Transverse colon (tissue), 4 donors: ENCODE results near the gene SPATA45. TPM values are rescaled to one million over a fixed set of nuclear protein-coding genes. Genes with fewer than 3 reads are reported as not detected.
A peak's percentile ranks its signal among the peaks of the same experiment; 100 is the strongest.

Experiments
- DNase-seq: peaks from one replicate; pipeline ENCODE4 v3.0.0-alpha.2; 2019
- H3K27ac ChIP-seq, 4 donors: fragments of 200-600 bp; sonication (generic); 2 replicates each; pipeline ENCODE4 v1.5.1; 2016 to 2018; ENCODE audit warnings: inconsistent platforms in 4 of 4
- H3K27me3 ChIP-seq: fragments of 200-600 bp; sonication (generic); 2 replicates; pipeline ENCODE4 v1.5.1; 2017; ENCODE audit warnings: inconsistent platforms
- H3K36me3 ChIP-seq, 4 donors: fragments of 200-600 bp; sonication (generic); 2 replicates each; pipeline ENCODE4 v1.5.1; 2017 to 2019; ENCODE audit warnings: inconsistent platforms in 4 of 4
- H3K4me1 ChIP-seq, 4 donors: fragments of 200-600 bp; sonication (generic); 2 replicates each; pipeline ENCODE4 v1.5.1; 2017 to 2020; ENCODE audit warnings: inconsistent platforms in 4 of 4
- H3K4me3 ChIP-seq, 4 donors: fragments of 200-600 bp; sonication (generic); 1 replicate in 1 of 4; 2 replicates in 3 of 4; pipeline versions ENCODE4 v1.5.1 to v1.6.1; 2017 to 2019; ENCODE audit warnings: inconsistent platforms in 4 of 4
- H3K9me3 ChIP-seq, 2 donors: fragments of 200-600 bp; sonication (generic); 2 replicates each; pipeline ENCODE4 v1.5.1; 2017 to 2019; ENCODE audit warnings: inconsistent platforms in 2 of 2
- EP300 ChIP-seq: sonication (generic); formaldehyde crosslinking; IDR thresholded peaks from one replicate; pipeline ENCODE4 v1.6.1; 2017; ENCODE audit warnings: antibody characterized with exemption, low read depth
- POLR2A ChIP-seq: fragments of 450-650 bp; IDR thresholded peaks from one replicate; pipeline ENCODE4 v1.6.1; 2016; ENCODE audit warnings: antibody characterized with exemption, mild to moderate bottlenecking, moderate library complexity
- POLR2AphosphoS5 ChIP-seq, 3 donors: sonication (generic); formaldehyde crosslinking; IDR thresholded peaks; one replicate each; pipeline ENCODE4 v1.6.1; 2016; ENCODE audit warnings: antibody characterized with exemption in 3 of 3
- WGBS, 2 donors: methylation state at CpG; one replicate each; pipeline ENCODE4 v1.1.5; 2018; ENCODE audit warnings: low coverage in 1 of 2; 5-methylcytosine and 5-hydroxymethylcytosine counted together
- in situ Hi-C, 4 donors: fragments of 200-750 bp; cut with MboI; loops; one replicate each; pipeline versions ENCODE4 v1.15.0 to v1.15.1; 2017; ENCODE audit warnings: low sequenced_read_pairs in 3 of 4, low pct_ligation_motif_present in 1 of 4, low pct_unique_long_range_greater_than_20kb in 1 of 4
- intact Hi-C: fragments of 100-400 bp; cut with DNase I; formaldehyde crosslinking; loops from one replicate; pipeline ENCODE4 v1.15.1; 2023; ENCODE audit warnings: low total_unique reads
- total RNA-seq, 4 donors: library from RNA; depleted of rRNA; stranded (reverse); fragments of >200 nt; gene quantifications; one replicate each; pipeline ENCODE4 v1.1.0, GENCODE V29; 2016
- TF ChIP-seq, protein P1 (sequence below), 5 experiments: fragments of 200-600 bp in 3 of 5; fragments of 450-650 bp in 2 of 5; sonication (generic) in 3 of 5; IDR thresholded peaks; 1 replicate in 2 of 5; 2 replicates in 3 of 5; pipeline ENCODE4 v1.5.1; 2016 to 2017; ENCODE audit warnings: antibody characterized with exemption in 5 of 5, inconsistent platforms in 3 of 5, mild to moderate bottlenecking in 2 of 5, moderate library complexity in 1 of 5

Gene SPATA45
- total RNA-seq, 4 donors from 2014 or later: not detected

- Histone ChIP-seq H3K27me3 (no peaks in the 10 kb centered on the region), H3K27ac (no peak overlapping the region), H3K9me3 (no peaks in the 10 kb centered on the region), H3K36me3 (no peaks in the 10 kb centered on the region), H3K4me1 (peaks cover 4 to 36% (median 22%) of the 10 kb centered on the region in 4 donors), H3K4me3 (no peak overlapping the region)
- no peak for DNase-seq
- intact Hi-C loops (no loop called here), in situ Hi-C loops (no loop called here)
- TF ChIP-seq, protein P1, sequence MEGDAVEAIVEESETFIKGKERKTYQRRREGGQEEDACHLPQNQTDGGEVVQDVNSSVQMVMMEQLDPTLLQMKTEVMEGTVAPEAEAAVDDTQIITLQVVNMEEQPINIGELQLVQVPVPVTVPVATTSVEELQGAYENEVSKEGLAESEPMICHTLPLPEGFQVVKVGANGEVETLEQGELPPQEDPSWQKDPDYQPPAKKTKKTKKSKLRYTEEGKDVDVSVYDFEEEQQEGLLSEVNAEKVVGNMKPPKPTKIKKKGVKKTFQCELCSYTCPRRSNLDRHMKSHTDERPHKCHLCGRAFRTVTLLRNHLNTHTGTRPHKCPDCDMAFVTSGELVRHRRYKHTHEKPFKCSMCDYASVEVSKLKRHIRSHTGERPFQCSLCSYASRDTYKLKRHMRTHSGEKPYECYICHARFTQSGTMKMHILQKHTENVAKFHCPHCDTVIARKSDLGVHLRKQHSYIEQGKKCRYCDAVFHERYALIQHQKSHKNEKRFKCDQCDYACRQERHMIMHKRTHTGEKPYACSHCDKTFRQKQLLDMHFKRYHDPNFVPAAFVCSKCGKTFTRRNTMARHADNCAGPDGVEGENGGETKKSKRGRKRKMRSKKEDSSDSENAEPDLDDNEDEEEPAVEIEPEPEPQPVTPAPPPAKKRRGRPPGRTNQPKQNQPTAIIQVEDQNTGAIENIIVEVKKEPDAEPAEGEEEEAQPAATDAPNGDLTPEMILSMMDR (IDR thresholded peaks at IDR 0.05): no peak
- TF ChIP-seq EP300: no peak
- TF ChIP-seq POLR2A: no peak
- TF ChIP-seq POLR2AphosphoS5 (IDR thresholded peaks at IDR 0.05): no peak
- 89 to 100% methylated on average over 2 of the region's 2 CpGs for WGBS, 2 donors
Observed at GRCh38 chr1:212862111-212862690, 14.8 kb upstream of the SPATA45 start.

DNA sequence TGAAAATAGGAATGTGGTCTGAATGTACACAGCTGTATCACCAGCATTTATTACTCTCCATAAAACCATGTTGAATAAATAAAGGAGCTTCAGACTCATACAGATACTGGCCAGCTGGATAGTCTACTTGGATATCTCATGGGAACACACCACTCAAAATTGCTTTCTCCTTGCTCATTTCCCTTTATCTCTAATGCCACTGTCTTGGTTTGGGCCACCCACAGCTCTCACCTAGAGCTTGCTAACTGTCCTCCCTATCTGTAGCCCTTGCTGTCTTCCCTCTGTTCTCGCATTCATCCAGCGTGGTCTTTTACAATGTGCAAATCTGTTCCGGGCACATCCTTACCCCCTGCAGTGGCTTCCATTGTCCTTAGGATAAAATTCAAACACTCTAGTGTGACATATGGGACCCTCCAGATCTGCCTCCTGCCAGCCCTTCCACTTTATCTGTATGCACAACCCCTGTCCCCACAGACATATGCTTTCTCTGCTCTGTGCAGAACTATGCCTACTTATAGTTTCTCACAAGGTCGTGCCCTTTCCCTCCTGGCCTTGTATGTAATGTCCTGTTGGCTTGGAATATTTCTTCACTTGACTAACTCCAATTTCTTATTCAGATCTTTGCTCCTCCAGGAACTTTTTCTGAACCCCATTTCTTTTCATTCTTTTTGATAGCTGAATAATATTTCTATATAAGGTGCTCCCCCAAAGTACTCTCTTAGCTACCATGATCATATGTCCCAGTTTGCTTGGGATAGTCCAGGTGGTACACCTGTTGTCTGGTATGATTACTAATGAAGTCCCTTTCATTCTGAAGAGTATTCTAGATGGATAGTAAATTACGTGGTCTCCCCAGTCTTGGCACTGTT lies 13.5 kb upstream of the SPATA45 start:
- no peak overlapping the region for H3K4me3 ChIP-seq
- peak overlapping the region in 1 of 4 donors; percentile 4 for H3K27ac ChIP-seq
- 75 to 82% methylated on average over 5 of the region's 5 CpGs for WGBS, 2 donors
- in situ Hi-C loops (no loop called here), intact Hi-C loops (no loop called here)
- no peaks in the 10 kb centered on the region for H3K36me3 ChIP-seq
- no peaks in the 10 kb centered on the region for H3K9me3 ChIP-seq
- no peak for DNase-seq
- no peak for TF ChIP-seq POLR2AphosphoS5 (IDR thresholded peaks at IDR 0.05)
- no peak for TF ChIP-seq POLR2A
- TF ChIP-seq EP300: no peak
- TF ChIP-seq, protein P1 (IDR thresholded peaks at IDR 0.05): no peak
- peaks cover 14 to 42% (median 25%) of the 10 kb centered on the region in 4 donors for H3K4me1 ChIP-seq
- no peaks in the 10 kb centered on the region for H3K27me3 ChIP-seq

GRCh38 chr1:212858461-212859265 lies 11.2 kb upstream of the SPATA45 start:
- WGBS, 2 donors: 7 to 29% methylated on average over 4 to 39 of the region's 54 CpGs
- H3K4me1 ChIP-seq: peaks cover 14 to 45% (median 26%) of the 10 kb centered on the region in 4 donors
- peak overlapping the region; percentile 75 to 90 (median 88) for H3K27ac ChIP-seq
- in situ Hi-C loops: no loop called here
- no peaks in the 10 kb centered on the region for H3K9me3 ChIP-seq
- TF ChIP-seq, protein P1 (IDR thresholded peaks at IDR 0.05): no peak
- no peak for TF ChIP-seq POLR2AphosphoS5 (IDR thresholded peaks at IDR 0.05)
- peak overlapping the region; percentile 60 to 94 (median 79) for H3K4me3 ChIP-seq
- no peaks in the 10 kb centered on the region for H3K27me3 ChIP-seq
- DNase-seq: peak; percentile 29
- H3K36me3 ChIP-seq: no peaks in the 10 kb centered on the region
- intact Hi-C loops: no loop called here

GRCh38 chr1:212857992-212858460 lies 10.6 kb upstream of the SPATA45 start, which contains the start of gene FLVCR1:
Gene FLVCR1 (plus strand): TSS chr1:212858275. CDS start chr1:212858453, 178 bp downstream.
- Histone ChIP-seq H3K27me3 (no peaks in the 10 kb centered on the region), H3K4me3 (peak within 1 kb of the TSS; percentile 60 to 94 (median 79)), H3K36me3 (no peaks in the 10 kb centered on the region), H3K4me1 (peaks cover 14 to 45% (median 27%) of the 10 kb centered on the region in 4 donors), H3K9me3 (no peaks in the 10 kb centered on the region), H3K27ac (peak within 1 kb of the TSS; percentile 75 to 90 (median 88))
- in situ Hi-C loops: no loop called here
- 0 to 1% methylated on average over 22 to 47 of the region's 54 CpGs for WGBS, 2 donors
- peak; percentile 88 to 95 (median 91) for TF ChIP-seq POLR2AphosphoS5 (IDR thresholded peaks at IDR 0.05)
- TF ChIP-seq POLR2A: peak; percentile 78
- TF ChIP-seq, protein P1 (IDR thresholded peaks at IDR 0.05): peak in 1 of 5 experiments; percentile 11
- no peak for TF ChIP-seq EP300
- DNase-seq: peak; percentile 98
- intact Hi-C loops: no loop called here
